ENCODE measurements around the gene RELN.

RELN gene

GRCh38 chr7:103439661-103440060 is 549.8 kb downstream of the RELN start:
- no peak for TF ChIP-seq POU2F2 (IDR thresholded peaks at IDR 0.05; ENCODE audit: low read depth, low read length)
- TF ChIP-seq TAF1 (IDR thresholded peaks at IDR 0.05; ENCODE audit: low read depth, low read length): no peak
- FAIRE-seq (no peak), DNase-seq (ENCODE audit: insufficient read length, low spot score) (no peak)

GRCh38 chr7:103437623-103438022 is 551.8 kb downstream of the RELN start:
- DNase-seq (ENCODE audit: insufficient read length, low spot score) (no peak), FAIRE-seq (no peak)
- TF ChIP-seq PAX5 (IDR thresholded peaks at IDR 0.05; ENCODE audit: insufficient read depth, low read length, severe bottlenecking) (no peak), SPI1 (IDR thresholded peaks at IDR 0.05; ENCODE audit: low read depth, low read length) (no peak), TAF1 (IDR thresholded peaks at IDR 0.05; ENCODE audit: low read depth, low read length) (no peak), POLR2AphosphoS5 (IDR thresholded peaks at IDR 0.05; ENCODE audit: low read depth, low read length) (no peak), POLR2A (IDR thresholded peaks at IDR 0.05; ENCODE audit: low read depth, low read length) (no peak), POU2F2 (IDR thresholded peaks at IDR 0.05; ENCODE audit: low read depth, low read length) (no peak)

GRCh38 chr7:103432712-103433111 is 556.7 kb downstream of the RELN start:
- TF ChIP-seq POLR2A (IDR thresholded peaks at IDR 0.05; ENCODE audit: low read depth, low read length) (no peak), SPI1 (IDR thresholded peaks at IDR 0.05; ENCODE audit: low read depth, low read length) (peak; percentile 12; the same call in 1 of the 2 replicates)
- DNase-seq (ENCODE audit: insufficient read length, low spot score) (no peak), FAIRE-seq (no peak)

- DNase-seq (ENCODE audit: insufficient read length, low spot score): no peak
- no peak for TF ChIP-seq POU2F2 (IDR thresholded peaks at IDR 0.05; ENCODE audit: low read depth, low read length)
- TF ChIP-seq PAX5 (IDR thresholded peaks at IDR 0.05; ENCODE audit: insufficient read depth, low read length, severe bottlenecking): no peak
- no peak for TF ChIP-seq TAF1 (IDR thresholded peaks at IDR 0.05; ENCODE audit: low read depth, low read length)
- no peak for TF ChIP-seq POLR2A (IDR thresholded peaks at IDR 0.05; ENCODE audit: low read depth, low read length)
- TF ChIP-seq SPI1 (IDR thresholded peaks at IDR 0.05; ENCODE audit: low read depth, low read length): no peak
- TF ChIP-seq POLR2AphosphoS5 (IDR thresholded peaks at IDR 0.05; ENCODE audit: low read depth, low read length): no peak
- no peak for FAIRE-seq
Measured at GRCh38 chr7:103425177-103425576, 564.3 kb downstream of the RELN start.

- TF ChIP-seq POLR2A (IDR thresholded peaks at IDR 0.05; ENCODE audit: low read depth, low read length): no peak
- no peak for TF ChIP-seq SPI1 (IDR thresholded peaks at IDR 0.05; ENCODE audit: low read depth, low read length)
- no peak for TF ChIP-seq PAX5 (IDR thresholded peaks at IDR 0.05; ENCODE audit: insufficient read depth, low read length, severe bottlenecking)
- no peak for TF ChIP-seq POU2F2 (IDR thresholded peaks at IDR 0.05; ENCODE audit: low read depth, low read length)
- no peak for TF ChIP-seq POLR2AphosphoS5 (IDR thresholded peaks at IDR 0.05; ENCODE audit: low read depth, low read length)
- no peak for TF ChIP-seq TAF1 (IDR thresholded peaks at IDR 0.05; ENCODE audit: low read depth, low read length)
- FAIRE-seq (no peak), DNase-seq (ENCODE audit: insufficient read length, low spot score) (no peak)
Measured at GRCh38 chr7:103423467-103424179, 565.8 kb downstream of the RELN start.
